HL-60 (cell line): ENCODE measurements around the gene DENND1C.

Source experiments
- DNase-seq, 2 experiments: peaks; one replicate each; pipeline ENCODE4 v3.0.0-alpha.2; 2010 to 2020; ENCODE audit warnings: low read depth in 1 of 2, low spot score in 1 of 2
- H3K27ac ChIP-seq: fragments of 250-450 bp; sonication (Bioruptor Pico); replicated peaks from 2 replicates; pipeline ENCODE4 v1.5.1; 2020; ENCODE audit warnings: mild to moderate bottlenecking, moderate library complexity
- H3K27me3 ChIP-seq: fragments of 250-450 bp; sonication (Bioruptor Pico); 2 replicates; pipeline ENCODE4 v1.5.1; 2021; ENCODE audit warnings: mild to moderate bottlenecking, moderate library complexity; ENCODE audit not compliant: insufficient read depth, poor library complexity, severe bottlenecking
- H3K4me3 ChIP-seq: replicated peaks from 2 replicates; pipeline ENCODE4 v1.5.1; 2011; ENCODE audit warnings: mild to moderate bottlenecking, control low read depth, low read length; ENCODE audit not compliant: insufficient read depth
- CTCF ChIP-seq: IDR thresholded peaks from one replicate; pipeline ENCODE4 v1.5.1; 2011; ENCODE audit warnings: low read length, control low read depth, inconsistent platforms; ENCODE audit not compliant: insufficient read depth
- GABPA ChIP-seq: IDR thresholded peaks from 2 replicates; pipeline ENCODE4 v1.6.1; 2012; ENCODE audit warnings: low read depth
- POLR2AphosphoS5 ChIP-seq: IDR thresholded peaks from 2 replicates; pipeline ENCODE4 v1.6.1; 2012; ENCODE audit warnings: low read depth
- REST ChIP-seq: IDR thresholded peaks from 2 replicates; pipeline ENCODE4 v1.6.1; 2012; ENCODE audit warnings: low read depth; ENCODE audit not compliant: insufficient replicate concordance
- SPI1 ChIP-seq: IDR thresholded peaks from 2 replicates; pipeline ENCODE4 v1.6.1; 2012; ENCODE audit warnings: low read depth, mild to moderate bottlenecking, borderline replicate concordance

The DENND1C gene

DNA sequence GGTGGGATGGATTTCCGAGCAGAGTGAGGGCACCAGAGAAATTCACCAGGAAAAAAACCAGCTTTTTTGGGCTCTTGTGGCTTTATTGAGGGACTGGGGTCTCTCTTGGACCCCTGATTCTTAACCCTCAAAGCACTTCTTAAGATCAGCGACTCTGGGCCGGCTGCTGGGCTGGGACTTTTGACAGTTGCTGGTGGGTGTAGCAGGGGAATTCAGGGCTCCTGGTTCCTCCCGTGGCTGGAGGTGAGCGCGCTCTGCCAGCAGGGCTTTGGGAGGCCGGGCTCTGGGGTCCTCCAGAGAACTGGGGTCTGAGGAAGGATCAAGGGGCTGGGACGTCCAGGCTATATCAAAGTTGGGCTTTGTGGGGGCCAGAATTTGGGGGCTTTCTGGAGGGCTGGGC, 14.2 kb downstream of the DENND1C start:
- Histone ChIP-seq H3K4me3 (no peak overlapping the region), H3K27ac (no peak overlapping the region), H3K27me3 (peaks cover 11% of the 10 kb centered on the region)
- no peak for DNase-seq
- TF ChIP-seq REST (no peak), POLR2AphosphoS5 (no peak), CTCF (no peak), SPI1 (no peak), GABPA (no peak)

DNA sequence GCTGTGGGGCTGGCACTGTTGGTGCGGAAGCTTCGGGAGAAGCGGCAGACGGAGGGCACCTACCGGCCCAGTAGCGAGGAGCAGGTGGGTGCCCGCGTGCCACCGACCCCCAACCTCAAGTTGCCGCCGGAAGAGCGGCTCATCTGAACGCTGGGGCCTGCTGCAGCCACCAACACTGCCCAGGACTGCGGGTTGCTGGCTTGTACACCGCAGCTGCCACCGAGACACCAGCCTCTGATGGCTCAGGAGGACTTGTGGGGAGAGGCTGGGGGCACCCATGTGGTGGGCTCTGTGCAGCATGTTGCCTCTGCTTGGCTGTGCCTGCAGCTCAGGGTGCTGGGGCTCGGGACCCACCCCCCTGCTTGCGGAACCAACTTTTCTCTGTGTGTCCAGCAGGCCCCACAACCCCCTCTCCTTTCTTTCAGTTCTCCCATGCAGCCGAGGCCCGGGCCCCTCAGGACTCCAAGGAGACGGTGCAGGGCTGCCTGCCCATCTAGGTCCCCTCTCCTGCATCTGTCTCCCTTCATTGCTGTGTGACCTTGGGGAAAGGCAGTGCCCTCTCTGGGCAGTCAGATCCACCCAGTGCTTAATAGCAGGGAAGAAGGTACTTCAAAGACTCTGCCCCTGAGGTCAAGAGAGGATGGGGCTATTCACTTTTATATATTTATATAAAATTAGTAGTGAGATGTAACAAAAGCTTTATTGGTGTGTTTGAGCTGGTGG, 14.9 kb downstream of the DENND1C start:
- no peak for DNase-seq
- H3K4me3 ChIP-seq = no peak overlapping the region
- H3K27ac ChIP-seq = no peak overlapping the region
- TF ChIP-seq POLR2AphosphoS5 (no peak; the same call in 1 of the 2 replicates), GABPA (no peak), REST (no peak), SPI1 (no peak), CTCF (no peak)
- peaks cover 11% of the 10 kb centered on the region for H3K27me3 ChIP-seq

DNA sequence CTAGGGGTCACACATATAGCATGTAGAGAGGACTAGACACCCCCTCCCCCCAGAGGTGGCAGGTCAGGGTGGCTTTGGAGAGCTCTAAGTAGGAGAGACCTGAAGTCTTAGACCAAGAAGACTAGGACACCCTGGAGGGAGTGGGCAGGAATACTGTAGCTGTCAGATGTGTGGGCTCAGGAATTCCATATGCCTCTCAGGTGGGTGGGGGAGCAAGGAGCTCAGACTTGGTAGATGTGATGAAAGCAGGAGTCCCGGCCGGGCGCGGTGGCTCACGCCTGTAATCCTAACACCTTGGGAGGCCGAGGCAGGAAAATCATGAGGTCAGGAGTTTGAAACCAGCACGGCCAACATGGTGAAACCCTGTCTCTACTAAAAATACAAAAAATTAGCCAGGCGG, 15.9 kb downstream of the DENND1C start:
- Histone ChIP-seq H3K4me3 (no peak overlapping the region), H3K27me3 (peaks cover 11% of the 10 kb centered on the region), H3K27ac (no peak overlapping the region)
- TF ChIP-seq SPI1 (no peak), POLR2AphosphoS5 (no peak)
- DNase-seq = no peak

DNA sequence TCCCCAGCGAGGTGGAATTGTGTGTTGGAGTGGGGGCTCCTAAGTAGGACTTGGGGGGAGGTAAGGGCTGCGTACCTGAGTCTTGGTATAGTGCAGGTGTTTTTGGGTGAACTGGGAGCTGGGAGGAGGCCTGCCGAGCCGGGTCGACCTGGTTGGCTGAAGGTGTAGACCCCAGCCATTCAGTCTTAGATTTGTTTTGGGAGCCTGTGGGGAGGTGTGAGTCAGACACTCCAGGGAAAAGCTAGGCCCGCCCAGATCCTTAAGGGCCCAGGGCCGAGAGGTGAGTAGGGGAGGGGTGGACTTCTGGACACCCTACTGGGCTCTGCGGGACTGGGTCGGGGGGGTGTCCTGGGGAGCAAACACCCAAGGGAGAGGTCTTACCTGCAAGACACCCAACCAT, 16.6 kb downstream of the DENND1C start:
- H3K27ac ChIP-seq = no peak overlapping the region
- H3K27me3 ChIP-seq = peaks cover 11% of the 10 kb centered on the region
- TF ChIP-seq SPI1 (no peak), POLR2AphosphoS5 (no peak)
- no peak overlapping the region for H3K4me3 ChIP-seq
- DNase-seq = no peak
